ENCODE data around the gene ZNF451. TPM values are rescaled to one million over a fixed set of nuclear protein-coding genes. Genes with fewer than 3 reads are reported as not detected.

ZNF451 gene
- total RNA-seq, 1 experiment from 2014 or later = 68.7 TPM

DNA sequence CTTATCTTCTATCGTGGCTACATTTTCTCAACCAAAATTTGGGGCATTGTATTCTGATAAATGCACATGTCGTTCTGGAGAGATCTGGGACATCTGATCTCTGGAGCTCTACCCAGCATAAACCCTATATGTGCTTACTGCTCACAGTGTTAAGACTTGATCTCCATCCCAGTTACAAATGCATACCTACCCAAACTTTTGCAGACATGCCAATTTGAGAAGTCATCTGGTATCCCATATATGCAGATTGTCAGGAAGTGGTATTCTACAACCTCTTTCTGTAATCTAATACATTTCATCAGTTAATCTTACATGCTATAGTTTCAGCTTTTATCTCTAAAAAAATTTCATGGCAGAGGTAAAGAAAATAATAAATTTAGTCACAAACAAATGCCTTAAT lies 93.3 kb downstream of the ZNF451 start:
- intact Hi-C loops (cut with micrococcal nuclease; ENCODE audit: unreplicated experiment) = no loop called here
- no peak for DNase-seq
- BruUV-seq (replicated peaks) = no TSS peak
- CTCF ChIA-PET = interaction anchor here (0.6 kb wide), 1 partner anchor 15 kb away, joined by 3 read pairs; no protein-coding TSS in a partner anchor
- no peak overlapping the region for H3K4me3 Mint-ChIP-seq (ENCODE audit: low read depth, unreplicated experiment)
- no peaks in the 10 kb centered on the region for H3K27me3 Mint-ChIP-seq (ENCODE audit: unreplicated experiment)
- TF ChIP-seq, protein P1, sequence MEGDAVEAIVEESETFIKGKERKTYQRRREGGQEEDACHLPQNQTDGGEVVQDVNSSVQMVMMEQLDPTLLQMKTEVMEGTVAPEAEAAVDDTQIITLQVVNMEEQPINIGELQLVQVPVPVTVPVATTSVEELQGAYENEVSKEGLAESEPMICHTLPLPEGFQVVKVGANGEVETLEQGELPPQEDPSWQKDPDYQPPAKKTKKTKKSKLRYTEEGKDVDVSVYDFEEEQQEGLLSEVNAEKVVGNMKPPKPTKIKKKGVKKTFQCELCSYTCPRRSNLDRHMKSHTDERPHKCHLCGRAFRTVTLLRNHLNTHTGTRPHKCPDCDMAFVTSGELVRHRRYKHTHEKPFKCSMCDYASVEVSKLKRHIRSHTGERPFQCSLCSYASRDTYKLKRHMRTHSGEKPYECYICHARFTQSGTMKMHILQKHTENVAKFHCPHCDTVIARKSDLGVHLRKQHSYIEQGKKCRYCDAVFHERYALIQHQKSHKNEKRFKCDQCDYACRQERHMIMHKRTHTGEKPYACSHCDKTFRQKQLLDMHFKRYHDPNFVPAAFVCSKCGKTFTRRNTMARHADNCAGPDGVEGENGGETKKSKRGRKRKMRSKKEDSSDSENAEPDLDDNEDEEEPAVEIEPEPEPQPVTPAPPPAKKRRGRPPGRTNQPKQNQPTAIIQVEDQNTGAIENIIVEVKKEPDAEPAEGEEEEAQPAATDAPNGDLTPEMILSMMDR (IDR thresholded peaks at IDR 0.05; ENCODE audit: unreplicated experiment) = no peak
- no peak overlapping the region for H3K27ac Mint-ChIP-seq (ENCODE audit: unreplicated experiment)
- H3K4me1 Mint-ChIP-seq (ENCODE audit: low read depth, unreplicated experiment) = peaks cover 10% of the 10 kb centered on the region
- H3K36me3 Mint-ChIP-seq (ENCODE audit: insufficient read depth, unreplicated experiment) = no peaks in the 10 kb centered on the region
- H3K9me3 Mint-ChIP-seq (ENCODE audit: low read depth, unreplicated experiment) = no peaks in the 10 kb centered on the region

DNA sequence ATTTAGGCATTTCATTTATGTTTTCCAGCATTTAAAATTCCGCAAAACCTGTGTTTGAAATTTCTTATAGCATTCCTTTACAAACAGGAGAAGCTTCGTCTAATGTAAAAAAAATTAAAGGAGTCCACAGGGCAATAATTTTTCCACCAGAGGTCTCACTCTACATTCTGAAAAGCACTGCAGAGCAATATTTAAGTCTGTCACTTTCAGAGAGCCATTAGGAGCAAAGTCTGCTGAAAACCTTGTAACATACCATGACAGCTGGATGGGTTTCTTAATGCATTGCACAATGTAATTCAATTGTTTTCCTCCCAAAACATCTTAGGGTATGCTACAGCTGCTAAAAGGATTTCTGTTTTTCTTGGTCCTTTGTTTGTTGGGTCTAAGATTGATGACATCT lies 100.2 kb downstream of the ZNF451 start:
- H3K36me3 Mint-ChIP-seq (ENCODE audit: insufficient read depth, unreplicated experiment) = peaks cover 10% of the 10 kb centered on the region
- H3K4me3 Mint-ChIP-seq (ENCODE audit: low read depth, unreplicated experiment) = no peak overlapping the region
- H3K4me1 Mint-ChIP-seq (ENCODE audit: low read depth, unreplicated experiment) = no peaks in the 10 kb centered on the region
- no peaks in the 10 kb centered on the region for H3K27me3 Mint-ChIP-seq (ENCODE audit: unreplicated experiment)
- TF ChIP-seq, protein P1 (IDR thresholded peaks at IDR 0.05; ENCODE audit: unreplicated experiment) = no peak
- no peak overlapping the region for H3K27ac Mint-ChIP-seq (ENCODE audit: unreplicated experiment)
- no peak for DNase-seq
- no TSS peak for BruUV-seq (replicated peaks)
- no peaks in the 10 kb centered on the region for H3K9me3 Mint-ChIP-seq (ENCODE audit: low read depth, unreplicated experiment)
- intact Hi-C loops (cut with micrococcal nuclease; ENCODE audit: unreplicated experiment) = loop anchor here (1.0 kb wide), 1 partner anchor 124 kb away; no protein-coding TSS in a partner anchor
- CTCF ChIA-PET = interaction anchor here (1.0 to 1.4 kb wide), 3 partner anchors 89 to 126 kb away, joined by 3 to 8 read pairs (median 5); no protein-coding TSS in a partner anchor

DNA sequence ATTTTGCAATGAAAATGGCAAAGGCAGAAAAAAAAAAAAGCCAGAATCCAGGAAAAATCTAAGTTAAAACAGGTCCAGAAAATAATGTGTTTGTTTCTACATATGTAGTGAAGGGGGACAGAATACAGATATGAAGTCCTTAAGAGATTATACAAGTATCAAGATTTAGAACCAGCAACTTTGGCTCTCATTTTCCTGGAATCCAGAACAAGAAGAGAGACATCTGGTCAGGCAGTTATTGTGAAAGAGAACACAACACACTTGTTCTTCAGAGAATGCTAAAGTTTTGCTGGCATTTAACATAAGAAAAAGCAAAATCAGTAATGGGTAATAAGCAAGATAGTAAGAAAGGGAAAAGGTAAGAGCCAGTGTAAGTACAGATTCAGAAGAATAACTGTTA lies 103.2 kb downstream of the ZNF451 start:
- CTCF ChIA-PET = no interaction called here
- no TSS peak for BruUV-seq (replicated peaks)
- H3K27me3 Mint-ChIP-seq (ENCODE audit: unreplicated experiment) = no peaks in the 10 kb centered on the region
- peaks cover 10% of the 10 kb centered on the region for H3K36me3 Mint-ChIP-seq (ENCODE audit: insufficient read depth, unreplicated experiment)
- no peak for DNase-seq
- no peak overlapping the region for H3K4me3 Mint-ChIP-seq (ENCODE audit: low read depth, unreplicated experiment)
- intact Hi-C loops (cut with micrococcal nuclease; ENCODE audit: unreplicated experiment) = no loop called here
- TF ChIP-seq, protein P1 (IDR thresholded peaks at IDR 0.05; ENCODE audit: unreplicated experiment) = no peak
- no peak overlapping the region for H3K27ac Mint-ChIP-seq (ENCODE audit: unreplicated experiment)
- no peaks in the 10 kb centered on the region for H3K4me1 Mint-ChIP-seq (ENCODE audit: low read depth, unreplicated experiment)
- H3K9me3 Mint-ChIP-seq (ENCODE audit: low read depth, unreplicated experiment) = no peaks in the 10 kb centered on the region

DNA sequence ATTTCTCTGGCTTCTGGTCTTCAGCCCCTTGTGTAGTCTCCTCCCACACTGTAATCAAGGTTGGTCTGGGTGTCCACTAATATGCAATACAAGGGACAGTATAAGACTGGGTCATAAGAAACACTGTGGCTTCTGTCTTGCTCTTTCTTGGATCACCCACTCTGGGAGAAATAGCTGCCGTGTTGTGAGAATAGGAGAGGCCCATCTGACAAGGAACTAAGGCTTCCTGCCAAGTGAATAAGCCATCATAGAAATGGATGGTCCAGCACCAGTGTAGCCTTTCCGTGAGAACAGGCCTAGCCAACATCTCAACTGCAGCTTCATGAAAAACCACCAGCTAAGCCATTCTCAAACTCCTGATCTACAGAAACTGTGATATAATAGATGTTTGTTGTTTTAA lies 105.5 kb downstream of the ZNF451 start:
- CTCF ChIA-PET = no interaction called here
- no peaks in the 10 kb centered on the region for H3K27me3 Mint-ChIP-seq (ENCODE audit: unreplicated experiment)

More for the DNA sequence above, 105.5 kb downstream of the ZNF451 start:
- Mint-ChIP-seq H3K9me3 (ENCODE audit: low read depth, unreplicated experiment) (no peaks in the 10 kb centered on the region), H3K4me1 (ENCODE audit: low read depth, unreplicated experiment) (no peaks in the 10 kb centered on the region), H3K4me3 (ENCODE audit: low read depth, unreplicated experiment) (no peak overlapping the region), H3K36me3 (ENCODE audit: insufficient read depth, unreplicated experiment) (peaks cover 10% of the 10 kb centered on the region), H3K27ac (ENCODE audit: unreplicated experiment) (no peak overlapping the region)
- intact Hi-C loops (cut with micrococcal nuclease; ENCODE audit: unreplicated experiment) = no loop called here
- TF ChIP-seq, protein P1 (IDR thresholded peaks at IDR 0.05; ENCODE audit: unreplicated experiment) = no peak
- DNase-seq = no peak
- no TSS peak for BruUV-seq (replicated peaks)

Measured in Calu3 (cell line).